HepG2 (cell line): ENCODE measurements around the gene GFER. TPM values are rescaled to one million over a fixed set of nuclear protein-coding genes. Genes with fewer than 3 reads are reported as not detected.

Source experiments
- AFF4 ChIP-seq: sonication (generic); formaldehyde crosslinking; IDR thresholded peaks from 2 replicates; pipeline ENCODE4 v1.4.0; 2020; ENCODE audit warnings: missing genetic modification reagents
- AHDC1 ChIP-seq: sonication (generic); formaldehyde crosslinking; IDR thresholded peaks from 2 replicates; pipeline ENCODE4 v1.5.1; 2020; ENCODE audit warnings: mild to moderate bottlenecking, missing genetic modification reagents, borderline replicate concordance
- CEBPB ChIP-seq: IDR thresholded peaks from 2 replicates; pipeline ENCODE4 v1.6.1; 2011; ENCODE audit warnings: low read depth, low read length, improper control_type of control experiment, borderline replicate concordance
- HMG20B ChIP-seq: conservative IDR thresholded peaks from 2 replicates; pipeline ENCODE4 v1.6.1; 2016; ENCODE audit warnings: missing genetic modification reagents, missing compliant biosample characterization
- MTA3 ChIP-seq: sonication (generic); formaldehyde crosslinking; IDR thresholded peaks from 2 replicates; pipeline ENCODE4 v1.4.0; 2020; ENCODE audit warnings: missing genetic modification reagents
- PCBP1 ChIP-seq: fragments of 200-400 bp; formaldehyde crosslinking; IDR thresholded peaks from 2 replicates; pipeline ENCODE4 v1.6.1; 2017; ENCODE audit warnings: mild to moderate bottlenecking, low read depth, low read length, borderline replicate concordance
- RBAK ChIP-seq: sonication (generic); formaldehyde crosslinking; IDR thresholded peaks from 2 replicates; pipeline ENCODE4 v1.5.1; 2020; ENCODE audit warnings: mild to moderate bottlenecking, missing genetic modification reagents
- SNAPC2 ChIP-seq: sonication (generic); formaldehyde crosslinking; IDR thresholded peaks from 2 replicates; pipeline ENCODE4 v1.8.1; 2022; ENCODE audit warnings: mild to moderate bottlenecking, missing genetic modification reagents
- TEAD3 ChIP-seq: optimal IDR thresholded peaks from 2 replicates; pipeline ENCODE3; 2016; ENCODE audit warnings: borderline replicate concordance
- ZIK1 ChIP-seq: sonication (generic); formaldehyde crosslinking; IDR thresholded peaks from 2 replicates; pipeline ENCODE4 v1.5.0; 2020; ENCODE audit warnings: mild to moderate bottlenecking, low read depth, missing genetic modification reagents, borderline replicate concordance
- ZNF275 ChIP-seq: sonication (generic); formaldehyde crosslinking; IDR thresholded peaks from 2 replicates; pipeline ENCODE4 v1.8.0; 2022; ENCODE audit warnings: missing genetic modification reagents, mild to moderate bottlenecking, inconsistent platforms, borderline replicate concordance
- ZNF552 ChIP-seq: sonication (generic); formaldehyde crosslinking; IDR thresholded peaks from 2 replicates; pipeline ENCODE4 v1.9.0; 2022; ENCODE audit warnings: missing genetic modification reagents, mild to moderate bottlenecking, borderline replicate concordance
- ZNF768 ChIP-seq: sonication (generic); formaldehyde crosslinking; IDR thresholded peaks from 2 replicates; pipeline ENCODE4 v1.4.0; 2020; ENCODE audit warnings: missing genetic modification reagents
- ZNF780A ChIP-seq: sonication (generic); formaldehyde crosslinking; IDR thresholded peaks from 2 replicates; pipeline ENCODE4 v1.8.0; 2022; ENCODE audit warnings: mild to moderate bottlenecking, missing genetic modification reagents, moderate library complexity
- ZNF782 ChIP-seq: sonication (generic); formaldehyde crosslinking; IDR thresholded peaks from 2 replicates; pipeline ENCODE4 v1.4.0; 2020; ENCODE audit warnings: missing genetic modification reagents, mild to moderate bottlenecking, borderline replicate concordance
- polyA plus RNA-seq, 8 experiments: library from polyadenylated mRNA; depleted of rRNA in 3 of 8; stranded (reverse) in 7 of 8; unstranded in 1 of 8; fragments of >200 nt; fragmentation: Illumina TruSeq in 4 of 8; extraction: Trizol in 4 of 8; gene quantifications; 2 replicates each; pipeline versions ENCODE4 v1.2.1 to v1.2.3, GENCODE V29; 2011 to 2016; ENCODE audit warnings: low read depth in 4 of 8, missing spikeins in 1 of 8, mixed read lengths in 1 of 8; ENCODE audit not compliant: insufficient read depth in 1 of 8
- total RNA-seq, 5 experiments: library from RNA; depleted of rRNA; stranded (reverse); fragments of >200 nt; fragmentation: Illumina TruSeq; extraction: Trizol; gene quantifications; 2 replicates each; pipeline ENCODE4 v1.2.3, GENCODE V29; 2016; ENCODE audit warnings: low read depth in 1 of 5

GFER gene
- total and polyA plus RNA-seq, 2 of the 13 experiments (the other 11 are each of a cell fraction or from before 2014, with no cell fraction given) = 28.6 to 71.7 TPM

- TF ChIP-seq ZNF275 (CRISPR knock-in tag) (no peak), HMG20B (CRISPR knock-in tag) (no peak), ZNF768 (CRISPR knock-in tag) (no peak), AFF4 (CRISPR knock-in tag) (no peak), PCBP1 (no peak), ZNF780A (CRISPR knock-in tag) (no peak), AHDC1 (0 out of 2 replicates have a peak, but pooled peaks have one; percentile 20), MTA3 (CRISPR knock-in tag) (no peak), CEBPB (no peak), ZIK1 (CRISPR knock-in tag) (0 out of 2 replicates have a peak, but pooled peaks have one; percentile 34), RBAK (no peak), ZNF552 (CRISPR knock-in tag) (no peak), ZNF782 (CRISPR knock-in tag) (no peak), TEAD3 (CRISPR knock-in tag) (peak; percentile 82), SNAPC2 (CRISPR knock-in tag) (no peak)
Observed at GRCh38 chr16:2033057-2033908, 49.3 kb downstream of the GFER start (continued).
